ENCODE results near the gene SRRM3. TPM values are rescaled to one million over a fixed set of nuclear protein-coding genes. Genes with fewer than 3 reads are reported as not detected.

The SRRM3 gene
- total and polyA plus RNA-seq, 10 donors: 0.23 to 1.6 (median 0.93) TPM; not detected in 1

DNA sequence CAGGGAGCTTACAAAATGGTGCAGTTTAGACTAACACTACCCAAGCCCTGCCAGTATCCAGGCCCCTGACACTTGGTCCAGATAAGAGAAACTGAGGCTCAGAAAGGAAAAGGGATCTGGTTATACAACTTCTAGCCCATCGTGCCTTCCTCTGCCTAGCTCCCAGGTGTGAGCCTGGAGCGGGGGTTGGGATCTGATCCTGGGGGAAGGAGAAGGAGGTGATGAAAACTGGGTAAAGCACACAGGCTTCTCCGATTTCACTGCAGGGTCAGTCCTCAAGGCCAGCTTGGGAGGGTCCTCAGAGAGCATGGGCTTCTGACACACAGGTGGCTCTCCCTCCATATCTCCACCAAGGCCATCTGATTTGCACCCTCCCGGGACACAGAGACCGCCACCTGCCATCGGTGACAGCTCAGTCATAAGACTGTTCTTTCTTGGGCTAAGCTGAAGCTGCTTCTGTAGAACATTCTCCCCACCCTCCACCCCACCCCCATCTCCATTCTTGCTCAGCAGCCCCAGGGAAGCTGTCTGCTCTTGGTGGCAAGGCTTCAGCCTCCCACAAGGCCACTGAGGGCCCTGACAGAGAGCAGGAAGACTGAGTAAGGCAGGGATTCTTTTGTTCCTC lies 16.4 kb downstream of the SRRM3 start:
- Histone ChIP-seq H3K9me3 (no peaks in the 10 kb centered on the region), H3K36me3 (no peaks in the 10 kb centered on the region), H3K4me1 (no peaks in the 10 kb centered on the region), H3K4me3 (no peak overlapping the region), H3K27me3 (replicated peaks in 1 of 7) (peaks cover 0 to 78% (median 4%) of the 10 kb centered on the region in 7 donors), H3K27ac (no peak overlapping the region)
- TF ChIP-seq POLR2A (IDR thresholded peaks at IDR 0.05): no peak
- TF ChIP-seq, protein P1, sequence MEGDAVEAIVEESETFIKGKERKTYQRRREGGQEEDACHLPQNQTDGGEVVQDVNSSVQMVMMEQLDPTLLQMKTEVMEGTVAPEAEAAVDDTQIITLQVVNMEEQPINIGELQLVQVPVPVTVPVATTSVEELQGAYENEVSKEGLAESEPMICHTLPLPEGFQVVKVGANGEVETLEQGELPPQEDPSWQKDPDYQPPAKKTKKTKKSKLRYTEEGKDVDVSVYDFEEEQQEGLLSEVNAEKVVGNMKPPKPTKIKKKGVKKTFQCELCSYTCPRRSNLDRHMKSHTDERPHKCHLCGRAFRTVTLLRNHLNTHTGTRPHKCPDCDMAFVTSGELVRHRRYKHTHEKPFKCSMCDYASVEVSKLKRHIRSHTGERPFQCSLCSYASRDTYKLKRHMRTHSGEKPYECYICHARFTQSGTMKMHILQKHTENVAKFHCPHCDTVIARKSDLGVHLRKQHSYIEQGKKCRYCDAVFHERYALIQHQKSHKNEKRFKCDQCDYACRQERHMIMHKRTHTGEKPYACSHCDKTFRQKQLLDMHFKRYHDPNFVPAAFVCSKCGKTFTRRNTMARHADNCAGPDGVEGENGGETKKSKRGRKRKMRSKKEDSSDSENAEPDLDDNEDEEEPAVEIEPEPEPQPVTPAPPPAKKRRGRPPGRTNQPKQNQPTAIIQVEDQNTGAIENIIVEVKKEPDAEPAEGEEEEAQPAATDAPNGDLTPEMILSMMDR (IDR thresholded peaks at IDR 0.05 in 8 of 11, conservative IDR thresholded peaks at IDR 0.05 in 3 of 11): no peak
- no peak for TF ChIP-seq POLR2AphosphoS5 (IDR thresholded peaks at IDR 0.05)
- no peak for DNase-seq
- WGBS, 5 donors: 48 to 55% (median 51%) methylated on average over 4 to 6 of the region's 6 CpGs
- intact Hi-C loops (cut with DNase I; ENCODE audit: low total_unique reads): no loop called here

DNA sequence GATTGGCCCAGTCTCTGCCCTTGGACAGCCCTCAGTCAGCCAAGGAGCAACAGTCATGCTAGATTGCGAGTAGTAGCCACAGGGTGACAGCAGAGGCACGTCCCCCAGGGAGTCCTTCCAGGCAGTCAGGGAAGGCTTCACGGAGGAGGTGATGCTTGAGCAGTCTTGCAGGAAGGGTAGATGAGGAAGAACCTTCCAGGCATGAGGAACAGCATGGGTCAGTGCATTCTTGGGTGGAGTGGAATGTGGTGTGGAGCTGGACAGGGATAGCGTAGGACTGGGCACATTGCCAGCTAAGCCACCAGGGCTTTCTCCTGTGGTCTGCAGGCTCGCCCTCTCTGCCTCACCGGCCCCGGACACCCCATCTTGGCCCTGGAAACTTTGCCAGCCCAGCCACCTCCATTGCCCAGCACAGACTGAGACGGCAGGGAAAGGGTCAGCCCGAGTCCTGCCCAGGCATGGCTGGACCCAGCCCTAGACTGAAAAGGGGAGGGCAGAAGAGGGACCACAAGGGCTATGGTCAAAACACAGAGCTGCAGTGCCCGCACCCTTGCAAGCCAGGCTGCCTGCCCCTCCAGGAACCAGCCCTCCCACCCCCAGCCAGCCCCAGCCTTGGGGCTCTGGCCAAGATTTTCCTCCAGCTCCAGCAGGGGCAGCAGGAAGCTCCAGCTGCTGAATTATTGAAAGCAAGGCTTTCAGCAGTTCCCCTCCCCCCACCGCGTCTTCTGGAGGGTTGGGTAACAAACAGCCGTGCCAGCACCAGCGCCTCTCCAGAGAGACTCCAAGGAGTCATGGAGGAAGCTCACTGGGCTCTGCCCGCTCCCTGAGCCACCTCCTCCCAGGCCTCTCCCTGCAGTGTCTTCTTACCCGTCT lies 18.7 kb downstream of the SRRM3 start:
- no peak overlapping the region for H3K27ac ChIP-seq
- TF ChIP-seq, protein P1 (IDR thresholded peaks at IDR 0.05 in 8 of 11, conservative IDR thresholded peaks at IDR 0.05 in 3 of 11): no peak
- TF ChIP-seq POLR2A (IDR thresholded peaks at IDR 0.05): no peak
- peaks cover 0 to 83% (median 10%) of the 10 kb centered on the region in 7 donors for H3K27me3 ChIP-seq (replicated peaks in 1 of 7)
- no peaks in the 10 kb centered on the region for H3K4me1 ChIP-seq
- intact Hi-C loops (cut with DNase I; ENCODE audit: low total_unique reads): no loop called here
- H3K9me3 ChIP-seq: no peaks in the 10 kb centered on the region
- H3K4me3 ChIP-seq: no peak overlapping the region
- 25 to 38% (median 32%) methylated on average over 12 to 16 of the region's 16 CpGs for WGBS, 5 donors
- no peak for DNase-seq
- H3K36me3 ChIP-seq: no peaks in the 10 kb centered on the region

DNA sequence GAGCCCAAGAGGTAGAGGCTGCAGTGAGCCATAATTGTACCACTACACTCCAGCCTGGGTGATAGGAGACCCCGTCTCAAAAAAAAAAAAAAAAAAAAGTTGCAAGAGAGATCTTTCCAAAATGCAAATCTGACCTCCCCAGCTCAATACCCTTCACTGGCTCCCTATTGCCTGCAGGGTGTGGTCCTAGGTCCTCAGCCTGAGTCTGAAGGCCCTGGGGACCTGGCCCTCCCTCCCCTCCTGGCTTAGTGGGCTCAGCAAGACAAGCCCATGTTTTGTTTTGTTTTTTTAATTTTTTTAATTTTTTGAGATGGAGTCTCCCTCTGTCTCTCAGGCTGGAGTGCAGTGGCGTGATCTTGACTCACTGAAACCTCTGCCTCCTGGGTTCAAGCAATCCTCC lies 20.6 kb downstream of the SRRM3 start:
- Histone ChIP-seq H3K4me1 (no peaks in the 10 kb centered on the region), H3K36me3 (no peaks in the 10 kb centered on the region), H3K27me3 (replicated peaks in 1 of 7) (peaks cover 0 to 89% (median 22%) of the 10 kb centered on the region in 7 donors), H3K4me3 (no peak overlapping the region), H3K9me3 (no peaks in the 10 kb centered on the region), H3K27ac (no peak overlapping the region)
- DNase-seq: no peak
- 69 to 90% (median 73%) methylated on average over 2 of the region's 2 CpGs for WGBS, 5 donors
- intact Hi-C loops (cut with DNase I; ENCODE audit: low total_unique reads): no loop called here
- TF ChIP-seq POLR2AphosphoS5 (IDR thresholded peaks at IDR 0.05) (no peak), POLR2A (IDR thresholded peaks at IDR 0.05) (no peak)
- TF ChIP-seq, protein P1 (IDR thresholded peaks at IDR 0.05 in 8 of 11, conservative IDR thresholded peaks at IDR 0.05 in 3 of 11): no peak

DNA sequence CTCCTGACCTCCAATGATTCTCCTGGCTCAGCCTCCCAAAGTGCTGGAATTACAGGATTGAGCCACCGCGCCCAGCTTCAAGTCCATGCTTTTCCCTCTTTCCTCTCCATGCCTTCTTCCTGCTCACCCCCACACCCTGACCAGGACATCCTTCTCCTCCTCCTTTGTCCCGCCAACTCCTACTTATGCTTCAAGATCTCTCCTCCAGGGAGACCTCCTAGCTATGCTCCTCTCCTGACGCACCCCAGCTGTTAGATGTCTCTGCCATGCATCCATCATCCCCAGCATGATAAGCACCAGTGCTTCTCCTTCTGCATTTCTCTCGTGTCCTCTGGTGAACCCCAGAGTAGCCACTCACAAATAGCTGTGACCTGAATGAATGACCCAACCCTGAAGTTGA lies 21.1 kb downstream of the SRRM3 start:
- 66 to 68% (median 67%) methylated on average over 5 of the region's 5 CpGs for WGBS, 5 donors
- H3K4me3 ChIP-seq: no peak overlapping the region

More for the DNA sequence above, 21.1 kb downstream of the SRRM3 start:
- Histone ChIP-seq H3K27me3 (replicated peaks in 1 of 7) (peaks cover 0 to 89% (median 22%) of the 10 kb centered on the region in 7 donors), H3K27ac (no peak overlapping the region), H3K9me3 (no peaks in the 10 kb centered on the region), H3K4me1 (no peaks in the 10 kb centered on the region), H3K36me3 (no peaks in the 10 kb centered on the region)
- no peak for DNase-seq
- intact Hi-C loops (cut with DNase I; ENCODE audit: low total_unique reads): no loop called here
- no peak for TF ChIP-seq POLR2AphosphoS5 (IDR thresholded peaks at IDR 0.05)
